Activated CD8-positive, alpha-beta memory T cell treated with anti-CD3 and anti-CD28 coated beads for 36 hours (primary cell): Measurements from ENCODE around the gene LTF. TPM values are rescaled to one million over a fixed set of nuclear protein-coding genes. Genes with fewer than 3 reads are reported as not detected.
"Not testable (repeated sequence)": the region's sequence is repeated elsewhere in the genome, so short reads cannot be mapped to it uniquely, and the experiment has no call there.

Source experiments
- CTCF ChIA-PET: fragments of 350-600 bp; sonication (Branson Sonifier 250); formaldehyde crosslinking; loops from one replicate; lab custom pipeline; 2021; ENCODE audit warnings: antibody characterized with exemption; lab: Charles Lee
- POLR2A ChIA-PET: fragments of 350-600 bp; sonication (Branson Sonifier 250); formaldehyde crosslinking; loops from one replicate; lab custom pipeline; 2021; ENCODE audit warnings: antibody characterized with exemption; lab: Charles Lee
- total RNA-seq, 2 experiments: library from RNA; stranded (reverse); gene quantifications; one replicate each; pipeline ENCODE4 v1.2.3, GENCODE V29; 2021

Gene LTF
- total RNA-seq, 2 experiments from 2014 or later = not detected

- ChIA-PET CTCF (interaction anchor here (2.2 kb wide), 1 partner anchor 35 kb away, joined by 6 read pairs; no protein-coding TSS in a partner anchor), POLR2A (no interaction called here)
Measured at GRCh38 chr3:46454209-46454595, 10.5 kb downstream of the LTF start.

GRCh38 chr3:46453526-46454208 lies 11.0 kb downstream of the LTF start:
- POLR2A ChIA-PET = no interaction called here
- CTCF ChIA-PET = interaction anchor here (2.2 kb wide), 1 partner anchor 35 kb away, joined by 6 read pairs; no protein-coding TSS in a partner anchor

GRCh38 chr3:46449755-46450552 lies 14.8 kb downstream of the LTF start:
- ChIA-PET CTCF (no interaction called here), POLR2A (interaction anchor here (0.6 kb wide), 1 partner anchor 52 kb away, joined by 10 read pairs; no protein-coding TSS in a partner anchor)

- ChIA-PET CTCF (interaction anchor here (0.9 kb wide), 1 partner anchor 14 kb away, joined by 3 read pairs; no protein-coding TSS in a partner anchor), POLR2A (no interaction called here)
Measured at GRCh38 chr3:46448721-46449120, 16.0 kb downstream of the LTF start.

- ChIA-PET CTCF (no interaction called here), POLR2A (no interaction called here)
Measured at GRCh38 chr3:46447228-46447985, 17.3 kb downstream of the LTF start.

GRCh38 chr3:46442576-46443530 lies 21.9 kb downstream of the LTF start:
- POLR2A ChIA-PET = no interaction called here
- CTCF ChIA-PET = no interaction called here

GRCh38 chr3:46440531-46441294 lies 24.0 kb downstream of the LTF start:
- CTCF ChIA-PET = no interaction called here
- POLR2A ChIA-PET = no interaction called here

GRCh38 chr3:46438831-46439230 lies 25.9 kb downstream of the LTF start:
- POLR2A ChIA-PET = no interaction called here
- CTCF ChIA-PET = interaction anchor here (0.6 kb wide), 1 partner anchor 429 kb away, joined by 3 read pairs; no protein-coding TSS in a partner anchor

GRCh38 chr3:46435081-46435726 lies 29.5 kb downstream of the LTF start:
- CTCF ChIA-PET = no interaction called here

GRCh38 chr3:46433841-46434240 lies 30.9 kb downstream of the LTF start:
- ChIA-PET CTCF (no interaction called here), POLR2A (no interaction called here)

More at GRCh38 chr3:46435081-46435726, 29.5 kb downstream of the LTF start:
- POLR2A ChIA-PET = no interaction called here

- CTCF ChIA-PET, POLR2A ChIA-PET: not testable (repeated sequence)
Measured at GRCh38 chr3:46433118-46433517, 31.6 kb downstream of the LTF start.

- CTCF ChIA-PET, POLR2A ChIA-PET: not testable (repeated sequence)
Measured at GRCh38 chr3:46431905-46432304, 32.8 kb downstream of the LTF start.

GRCh38 chr3:46430879-46431278 lies 33.8 kb downstream of the LTF start:
- POLR2A ChIA-PET, CTCF ChIA-PET: not testable (repeated sequence)

GRCh38 chr3:46429671-46430070 lies 35.0 kb downstream of the LTF start:
- ChIA-PET CTCF (no interaction called here), POLR2A (no interaction called here)

GRCh38 chr3:46429250-46429649 lies 35.5 kb downstream of the LTF start:
- ChIA-PET POLR2A (no interaction called here), CTCF (no interaction called here)

- POLR2A ChIA-PET = no interaction called here
- CTCF ChIA-PET = interaction anchor here (1.0 kb wide), 1 partner anchor 43 kb away, joined by 3 read pairs; no protein-coding TSS in a partner anchor
Measured at GRCh38 chr3:46427916-46428833, 36.5 kb downstream of the LTF start.
